ENCODE measurements around the gene ERGIC2. TPM values are rescaled to one million over a fixed set of nuclear protein-coding genes. Genes with fewer than 3 reads are reported as not detected.

Gene ERGIC2
- total RNA-seq (2013) = 41.7 TPM
- polyA plus RNA-seq (10 to 100 TPM in 2 of 3 donors, 1 to 10 TPM in 1; 5.9 to 59.0 (median 52.7) TPM), polyA minus RNA-seq (6.5 and 7.1 TPM in 2 replicates), total RNA-seq (12.8 to 36.5 (median 27.4) reads per million in 11 experiments)

GRCh38 chr12:29380536-29381523 is at the start of gene ERGIC2:
Gene ERGIC2, minus strand, starts transcription at chr12:29381172. Its CDS starts 9,539 bp downstream, at chr12:29371633.
- 0% methylated on average over 45 of the region's 55 CpGs for WGBS (ENCODE audit: insufficient coverage)
- Histone ChIP-seq H3K4me2 (replicated peaks; ENCODE audit: extremely low read depth, low read length, poor library complexity, severe bottlenecking) (peak within 1 kb of the TSS; percentile 89), H3K9ac (ENCODE audit: insufficient read depth, low read length, poor library complexity, severe bottlenecking) (peak within 1 kb of the TSS; percentile 94), H3K27me3 (ENCODE audit: control insufficient read depth in 2 of 2, insufficient read depth in 2 of 2, low read length in 2 of 2) (no peaks in the 10 kb centered on the region), H3K27ac (ENCODE audit: low read depth in 1 of 2, low read length in 2 of 2) (peak within 1 kb of the TSS; percentile 87 to 96), H2AFZ (ENCODE audit: insufficient read depth, low read depth, low read length, poor library complexity, severe bottlenecking) (peak within 1 kb of the TSS; percentile 99), H3K79me2 (ENCODE audit: insufficient read depth, low read length) (peaks cover 49% of the 10 kb centered on the region), H3K9me3 (replicated peaks in 1 of 2; ENCODE audit: control insufficient read depth in 1 of 2, insufficient read depth in 1 of 2, low read length in 2 of 2) (no peaks in the 10 kb centered on the region), H3K4me1 (ENCODE audit: control insufficient read depth in 1 of 2, insufficient read depth in 2 of 2, low read length in 2 of 2) (peaks cover 12 to 16% of the 10 kb centered on the region in 2 donors), H4K20me1 (ENCODE audit: insufficient read depth, low read length) (no peaks in the 10 kb centered on the region), H3K36me3 (replicated peaks in 1 of 2; ENCODE audit: control insufficient read depth in 1 of 2, insufficient read depth in 2 of 2, low read length in 2 of 2) (peaks cover 3 to 14% of the 10 kb centered on the region in 2 donors), H3K4me3 (replicated peaks in 1 of 3; ENCODE audit: low read depth in 2 of 3, low read length in 3 of 3) (peak within 1 kb of the TSS; percentile 94 to 98 (median 95))
- Mint-ChIP-seq H3K27me3 (ENCODE audit: low read depth in 3 of 3) (peaks cover 0 to 11% (median 0%) of the 10 kb centered on the region in 3 donors), H3K4me3 (peak within 1 kb of the TSS; percentile 93 to 96), H3K9me3 (peaks cover 0 to 12% (median 3%) of the 10 kb centered on the region in 7 donors), H3K36me3 (peaks cover 7 to 11% of the 10 kb centered on the region in 2 donors), H3K27ac (peak within 1 kb of the TSS; percentile 89 to 95 (median 94)), H3K4me1 (peaks cover 15% of the 10 kb centered on the region)
- no peak for TF ChIP-seq CTCF (IDR thresholded peaks at IDR 0.05)
- intact Hi-C loops (cut with micrococcal nuclease) = loop anchor here (2.0 to 5.0 kb wide), 2 partner anchors 46 to 48 kb away; no protein-coding TSS in a partner anchor
- DNase-seq = peak; percentile 95 to 98 (median 96)

- Mint-ChIP-seq H3K36me3 (peaks cover 0 to 7% of the 10 kb centered on the region in 2 donors), H3K9me3 (peaks cover 0 to 4% (median 0%) of the 10 kb centered on the region in 7 donors), H3K27me3 (ENCODE audit: low read depth in 3 of 3) (peaks cover 0 to 3% (median 0%) of the 10 kb centered on the region in 3 donors), H3K27ac (peak overlapping the region in 5 of 7 donors; percentile 16 to 96 (median 82)), H3K4me3 (no peak overlapping the region), H3K4me1 (peaks cover 45% of the 10 kb centered on the region)
- Histone ChIP-seq H3K4me1 (ENCODE audit: control insufficient read depth in 1 of 2, insufficient read depth in 2 of 2, low read length in 2 of 2) (peaks cover 41 to 47% of the 10 kb centered on the region in 2 donors), H3K27ac (ENCODE audit: low read depth in 1 of 2, low read length in 2 of 2) (no peak overlapping the region), H2AFZ (ENCODE audit: insufficient read depth, low read depth, low read length, poor library complexity, severe bottlenecking) (no peak overlapping the region), H3K36me3 (replicated peaks in 1 of 2; ENCODE audit: control insufficient read depth in 1 of 2, insufficient read depth in 2 of 2, low read length in 2 of 2) (no peaks in the 10 kb centered on the region), H4K20me1 (ENCODE audit: insufficient read depth, low read length) (no peaks in the 10 kb centered on the region), H3K9ac (ENCODE audit: insufficient read depth, low read length, poor library complexity, severe bottlenecking) (no peak overlapping the region), H3K27me3 (ENCODE audit: control insufficient read depth in 2 of 2, insufficient read depth in 2 of 2, low read length in 2 of 2) (no peaks in the 10 kb centered on the region), H3K79me2 (ENCODE audit: insufficient read depth, low read length) (no peaks in the 10 kb centered on the region), H3K9me3 (replicated peaks in 1 of 2; ENCODE audit: control insufficient read depth in 1 of 2, insufficient read depth in 1 of 2, low read length in 2 of 2) (no peaks in the 10 kb centered on the region), H3K4me2 (replicated peaks; ENCODE audit: extremely low read depth, low read length, poor library complexity, severe bottlenecking) (no peak overlapping the region), H3K4me3 (replicated peaks in 1 of 3; ENCODE audit: low read depth in 2 of 3, low read length in 3 of 3) (no peak overlapping the region)
- no peak for TF ChIP-seq CTCF (IDR thresholded peaks at IDR 0.05)
- intact Hi-C loops (cut with micrococcal nuclease) = no loop called here
- WGBS (ENCODE audit: insufficient coverage) = 100% methylated on average over 1 of the region's 2 CpGs
- no peak for DNase-seq
Measured at GRCh38 chr12:29430716-29431044, 49.7 kb upstream of the ERGIC2 start.

Data from CD14-positive monocyte (primary cell).